ENCODE data around the gene PTGER3.

The PTGER3 gene

GRCh38 chr1:71072273-71072672 lies 24.7 kb upstream of the PTGER3 start:
- H3K9me3 ChIP-seq (ENCODE audit: severe bottlenecking), result no peaks in the 10 kb centered on the region
- H3K27ac ChIP-seq (ENCODE audit: poor library complexity, severe bottlenecking), result no peak overlapping the region
- ATAC-seq (ENCODE audit: low read depth), result no peak
- H3K4me1 ChIP-seq (ENCODE audit: insufficient read depth, poor library complexity, severe bottlenecking), result no peaks in the 10 kb centered on the region
- DNase-seq (ENCODE audit: low spot score), result no peak
- H3K27me3 ChIP-seq (ENCODE audit: insufficient read depth, poor library complexity, severe bottlenecking), result no peaks in the 10 kb centered on the region
- H3K36me3 ChIP-seq (ENCODE audit: low read depth), result peaks cover 100% of the 10 kb centered on the region
- H3K4me3 ChIP-seq (ENCODE audit: severe bottlenecking), result no peak overlapping the region
- no peak for TF ChIP-seq CTCF (IDR thresholded peaks at IDR 0.05; ENCODE audit: poor library complexity, severe bottlenecking)

- no peaks in the 10 kb centered on the region for H3K9me3 ChIP-seq (ENCODE audit: severe bottlenecking)
- no peak for ATAC-seq (ENCODE audit: low read depth)
- H3K4me3 ChIP-seq (ENCODE audit: severe bottlenecking), result no peak overlapping the region
- TF ChIP-seq CTCF (IDR thresholded peaks at IDR 0.05; ENCODE audit: poor library complexity, severe bottlenecking), result no peak
- H3K27ac ChIP-seq (ENCODE audit: poor library complexity, severe bottlenecking), result no peak overlapping the region
- no peak for DNase-seq (ENCODE audit: low spot score)
- H3K27me3 ChIP-seq (ENCODE audit: insufficient read depth, poor library complexity, severe bottlenecking), result no peaks in the 10 kb centered on the region
- peaks cover 100% of the 10 kb centered on the region for H3K36me3 ChIP-seq (ENCODE audit: low read depth)
- no peaks in the 10 kb centered on the region for H3K4me1 ChIP-seq (ENCODE audit: insufficient read depth, poor library complexity, severe bottlenecking)
Observed at GRCh38 chr1:71071720-71072119, 24.1 kb upstream of the PTGER3 start.

- peaks cover 100% of the 10 kb centered on the region for H3K36me3 ChIP-seq (ENCODE audit: low read depth)
Observed at GRCh38 chr1:71068325-71069240, 21.0 kb upstream of the PTGER3 start.

GRCh38 chr1:71054791-71055190 lies 7.2 kb upstream of the PTGER3 start:
- Histone ChIP-seq H3K4me3 (ENCODE audit: severe bottlenecking) (no peak overlapping the region), H3K36me3 (ENCODE audit: low read depth) (peaks cover 14% of the 10 kb centered on the region), H3K9me3 (ENCODE audit: severe bottlenecking) (no peaks in the 10 kb centered on the region), H3K27me3 (ENCODE audit: insufficient read depth, poor library complexity, severe bottlenecking) (peaks cover 1% of the 10 kb centered on the region), H3K4me1 (ENCODE audit: insufficient read depth, poor library complexity, severe bottlenecking) (no peaks in the 10 kb centered on the region), H3K27ac (ENCODE audit: poor library complexity, severe bottlenecking) (no peak overlapping the region)
- no peak for DNase-seq (ENCODE audit: low spot score)
- ATAC-seq (ENCODE audit: low read depth), result no peak
- TF ChIP-seq CTCF (IDR thresholded peaks at IDR 0.05; ENCODE audit: poor library complexity, severe bottlenecking), result no peak

More at GRCh38 chr1:71068325-71069240, 21.0 kb upstream of the PTGER3 start:
- no peak for DNase-seq (ENCODE audit: low spot score)
- no peak for ATAC-seq (ENCODE audit: low read depth)
- no peaks in the 10 kb centered on the region for H3K27me3 ChIP-seq (ENCODE audit: insufficient read depth, poor library complexity, severe bottlenecking)
- H3K27ac ChIP-seq (ENCODE audit: poor library complexity, severe bottlenecking), result no peak overlapping the region
- H3K9me3 ChIP-seq (ENCODE audit: severe bottlenecking), result no peaks in the 10 kb centered on the region
- TF ChIP-seq CTCF (IDR thresholded peaks at IDR 0.05; ENCODE audit: poor library complexity, severe bottlenecking), result no peak
- no peak overlapping the region for H3K4me3 ChIP-seq (ENCODE audit: severe bottlenecking)
- no peaks in the 10 kb centered on the region for H3K4me1 ChIP-seq (ENCODE audit: insufficient read depth, poor library complexity, severe bottlenecking)

- Histone ChIP-seq H3K36me3 (ENCODE audit: low read depth) (peaks cover 12% of the 10 kb centered on the region), H3K27me3 (ENCODE audit: insufficient read depth, poor library complexity, severe bottlenecking) (peaks cover 6% of the 10 kb centered on the region), H3K9me3 (ENCODE audit: severe bottlenecking) (no peaks in the 10 kb centered on the region), H3K27ac (ENCODE audit: poor library complexity, severe bottlenecking) (no peak overlapping the region), H3K4me3 (ENCODE audit: severe bottlenecking) (no peak overlapping the region), H3K4me1 (ENCODE audit: insufficient read depth, poor library complexity, severe bottlenecking) (no peaks in the 10 kb centered on the region)
- ATAC-seq (ENCODE audit: low read depth), result 0 out of 3 replicates have a peak, but pooled peaks have one; percentile 5
- no peak for DNase-seq (ENCODE audit: low spot score)
- TF ChIP-seq CTCF (IDR thresholded peaks at IDR 0.05; ENCODE audit: poor library complexity, severe bottlenecking), result no peak
Observed at GRCh38 chr1:71054281-71054731, 6.7 kb upstream of the PTGER3 start.

Measured in RWPE2 (cell line).